Body of pancreas (tissue), 4 donors: Measurements from ENCODE around the gene CACNG5. TPM values are rescaled to one million over a fixed set of nuclear protein-coding genes. Genes with fewer than 3 reads are reported as not detected.

Experiments used
- ATAC-seq: fragments of 150-250 bp; one replicate; pipeline ENCODE4 v1.9.1; 2016
- DNase-seq, 4 donors: peaks; one replicate each; pipeline ENCODE4 v3.0.0-alpha.2; 2019
- H3K27ac ChIP-seq, 4 donors: fragments of 200-600 bp; sonication (generic); 1 replicate in 3 of 4; 2 replicates in 1 of 4; pipeline versions ENCODE4 v1.5.1 to v1.6.1; 2016 to 2019; ENCODE audit warnings: mild to moderate bottlenecking in 1 of 4, mixed read lengths in 1 of 4, moderate library complexity in 1 of 4
- H3K27me3 ChIP-seq, 2 donors: fragments of 200-600 bp; sonication (generic); one replicate each; pipeline ENCODE4 v1.6.0; 2016; ENCODE audit warnings: mild to moderate bottlenecking in 1 of 2
- H3K36me3 ChIP-seq, 2 donors: fragments of 200-600 bp; sonication (generic); replicated peaks in 1 of 2; 2 replicates each; pipeline ENCODE4 v1.5.1; 2016; ENCODE audit warnings: low read depth in 2 of 2; ENCODE audit not compliant: insufficient read depth in 1 of 2
- H3K4me1 ChIP-seq: fragments of 200-600 bp; sonication (generic); one replicate; pipeline ENCODE4 v1.6.0; 2016
- H3K4me3 ChIP-seq, 2 donors: fragments of 200-600 bp; sonication (generic); 1 replicate in 1 of 2; 2 replicates in 1 of 2; pipeline ENCODE4 v1.5.1; 2016 to 2019
- H3K9me3 ChIP-seq, 3 donors: fragments of 200-600 bp; sonication (generic); 1 replicate in 2 of 3; 2 replicates in 1 of 3; pipeline ENCODE4 v1.5.1; 2016
- CTCF ChIP-seq, 7 experiments: fragments of 450-650 bp in 4 of 7; fragments of 200-600 bp in 3 of 7; sonication (generic) in 3 of 7; IDR thresholded peaks; one replicate each; pipeline ENCODE4 v1.5.1; 2016 to 2019; ENCODE audit warnings: antibody characterized with exemption in 7 of 7
- POLR2A ChIP-seq, 3 donors: fragments of 450-650 bp; IDR thresholded peaks; one replicate each; pipeline ENCODE4 v1.6.1; 2016; ENCODE audit warnings: antibody characterized with exemption in 3 of 3, mild to moderate bottlenecking in 2 of 3
- WGBS, 2 donors: methylation state at CpG; one replicate each; pipeline ENCODE4 v1.1.5; 2017; 5-methylcytosine and 5-hydroxymethylcytosine counted together
- intact Hi-C: fragments of 100-400 bp; cut with DNase I; formaldehyde crosslinking; loops from one replicate; pipeline ENCODE4 v1.15.1; 2023
- total RNA-seq, 2 donors: library from RNA; depleted of rRNA; stranded (reverse); fragments of >200 nt; gene quantifications; one replicate each; pipeline ENCODE4 v1.1.0, GENCODE V29; 2016

CACNG5 gene
- total RNA-seq, 2 donors from 2014 or later = 0.52 TPM; not detected in 1

DNA sequence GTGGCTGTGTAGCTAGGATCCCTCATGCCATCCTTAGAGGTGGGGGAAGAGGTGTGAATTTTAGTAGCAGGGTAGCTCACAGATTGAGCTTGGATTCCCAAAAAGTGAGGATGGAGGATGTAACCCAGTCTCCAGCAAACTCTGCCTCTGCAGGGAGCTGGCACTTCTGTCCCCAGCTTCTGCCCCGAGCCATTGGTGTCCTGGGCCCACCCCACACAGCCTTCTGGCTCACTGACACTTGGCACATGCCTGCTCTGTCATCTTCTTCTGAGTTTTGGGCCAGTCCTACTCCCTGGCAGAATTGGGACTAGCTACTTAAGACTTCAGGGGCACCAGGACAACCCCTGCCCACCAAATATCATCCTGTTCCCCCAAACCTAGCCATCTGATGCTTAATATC is 2.3 kb downstream of the CACNG5 start:
- Histone ChIP-seq H3K27ac (no peak overlapping the region), H3K4me3 (no peak overlapping the region), H3K27me3 (peaks cover 0 to 10% of the 10 kb centered on the region in 2 donors), H3K4me1 (peaks cover 8% of the 10 kb centered on the region), H3K36me3 (no peaks in the 10 kb centered on the region), H3K9me3 (no peaks in the 10 kb centered on the region)
- no peak for ATAC-seq
- intact Hi-C loops = no loop called here
- TF ChIP-seq CTCF (IDR thresholded peaks at IDR 0.05) (no peak), POLR2A (IDR thresholded peaks at IDR 0.05) (no peak)
- 100% methylated on average over 1 of the region's 1 CpG for WGBS, 2 donors
- DNase-seq = no peak

- TF ChIP-seq POLR2A (IDR thresholded peaks at IDR 0.05) = no peak
- TF ChIP-seq CTCF (IDR thresholded peaks at IDR 0.05) = no peak
- peaks cover 8% of the 10 kb centered on the region for H3K4me1 ChIP-seq
- DNase-seq = no peak
- no peak for ATAC-seq
- H3K27ac ChIP-seq = no peak overlapping the region
- intact Hi-C loops = no loop called here
- no peaks in the 10 kb centered on the region for H3K9me3 ChIP-seq
- H3K27me3 ChIP-seq = peaks cover 0 to 10% of the 10 kb centered on the region in 2 donors
- 76 to 80% methylated on average over 9 to 11 of the region's 11 CpGs for WGBS, 2 donors
- no peak overlapping the region for H3K4me3 ChIP-seq
- H3K36me3 ChIP-seq = no peaks in the 10 kb centered on the region
Observed at GRCh38 chr17:66837885-66838665, 3.2 kb downstream of the CACNG5 start.

DNA sequence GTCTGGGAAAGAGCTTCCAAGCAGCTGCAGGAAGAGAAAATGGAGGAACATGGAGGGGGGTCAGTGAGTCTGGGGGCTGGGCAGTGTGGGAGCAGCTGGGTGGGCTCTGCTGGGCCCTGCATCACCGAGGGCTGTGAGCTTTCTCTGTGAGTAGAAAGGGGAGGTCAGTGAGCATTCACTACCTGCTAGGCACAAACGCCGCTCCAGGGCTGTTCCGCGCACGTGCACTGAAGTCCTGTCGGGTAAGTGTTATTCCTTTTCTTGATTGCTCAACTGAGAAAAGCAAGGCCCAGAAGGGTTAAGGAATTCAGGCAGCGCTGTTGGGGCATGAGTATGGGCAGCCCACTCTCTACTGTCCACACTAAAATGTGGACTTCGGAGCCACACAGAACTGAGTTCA is 4.7 kb downstream of the CACNG5 start:
- Histone ChIP-seq H3K4me1 (peaks cover 6% of the 10 kb centered on the region), H3K36me3 (no peaks in the 10 kb centered on the region), H3K9me3 (no peaks in the 10 kb centered on the region), H3K27ac (no peak overlapping the region), H3K4me3 (no peak overlapping the region), H3K27me3 (peaks cover 0 to 9% of the 10 kb centered on the region in 2 donors)
- intact Hi-C loops = loop anchor here (10.0 kb wide), 1 partner anchor 45 kb away; no protein-coding TSS in a partner anchor
- ATAC-seq = no peak
- no peak for DNase-seq
- no peak for TF ChIP-seq CTCF (IDR thresholded peaks at IDR 0.05)
- no peak for TF ChIP-seq POLR2A (IDR thresholded peaks at IDR 0.05)
- WGBS, 2 donors = 86 to 92% methylated on average over 3 to 9 of the region's 9 CpGs

DNA sequence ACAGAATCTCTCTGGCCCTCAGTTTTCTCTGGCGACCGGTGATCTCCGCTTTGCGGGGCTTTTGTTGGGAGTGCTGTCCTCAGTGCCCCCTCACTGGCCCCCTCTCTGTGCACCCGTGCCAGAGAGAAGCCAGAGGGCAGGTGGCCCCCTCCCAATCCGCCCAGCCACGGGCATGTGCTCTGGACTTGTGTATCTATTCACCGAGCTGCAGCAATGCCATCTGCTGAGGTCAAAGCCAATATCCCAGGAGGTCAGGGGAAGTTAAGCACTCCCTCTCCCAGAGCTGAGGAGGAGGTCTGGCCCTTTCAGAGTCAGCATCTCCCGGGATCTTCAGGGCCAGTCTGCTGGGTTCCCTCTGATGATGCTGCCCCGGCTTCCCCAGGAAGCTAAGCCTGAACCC is 5.1 kb downstream of the CACNG5 start:
- DNase-seq (no peak), ATAC-seq (no peak)
- intact Hi-C loops = loop anchor here (10.0 kb wide), 1 partner anchor 45 kb away; no protein-coding TSS in a partner anchor
- H3K36me3 ChIP-seq = no peaks in the 10 kb centered on the region
- WGBS, 2 donors = 77 to 82% methylated on average over 7 to 10 of the region's 10 CpGs
- peaks cover 0 to 5% of the 10 kb centered on the region in 2 donors for H3K27me3 ChIP-seq
- H3K4me3 ChIP-seq = no peak overlapping the region
- no peak overlapping the region for H3K27ac ChIP-seq
- peaks cover 2% of the 10 kb centered on the region for H3K4me1 ChIP-seq
- no peak for TF ChIP-seq POLR2A (IDR thresholded peaks at IDR 0.05)
- no peak for TF ChIP-seq CTCF (IDR thresholded peaks at IDR 0.05)
- no peaks in the 10 kb centered on the region for H3K9me3 ChIP-seq

GRCh38 chr17:66841328-66841727 is 6.4 kb downstream of the CACNG5 start:
- Histone ChIP-seq H3K27ac (no peak overlapping the region), H3K4me3 (no peak overlapping the region), H3K27me3 (no peaks in the 10 kb centered on the region), H3K36me3 (no peaks in the 10 kb centered on the region), H3K4me1 (no peaks in the 10 kb centered on the region), H3K9me3 (no peaks in the 10 kb centered on the region)
- TF ChIP-seq CTCF (IDR thresholded peaks at IDR 0.05) = no peak
- TF ChIP-seq POLR2A (IDR thresholded peaks at IDR 0.05) = no peak
- no peak for DNase-seq
- 42 to 48% methylated on average over 4 of the region's 4 CpGs for WGBS, 2 donors
- no peak for ATAC-seq
- intact Hi-C loops = loop anchor here (10.0 kb wide), 1 partner anchor 47 kb away; no protein-coding TSS in a partner anchor
